IPS-18c (cell line): Measurements from ENCODE around the gene PADI4.
"Not testable (repeated sequence)": the region's sequence is repeated elsewhere in the genome, so short reads cannot be mapped to it uniquely, and the experiment has no call there.

Source experiments
- H3K4me3 ChIP-seq: 2 replicates; pipeline ENCODE4 v1.7.0; 2013; ENCODE audit warnings: low read depth, mild to moderate bottlenecking, low read length, moderate library complexity; ENCODE audit not compliant: insufficient read depth
- H3K9me3 ChIP-seq: one replicate; pipeline ENCODE4 v1.6.1; 2013; ENCODE audit warnings: mild to moderate bottlenecking, low read length, moderate library complexity; ENCODE audit not compliant: control insufficient read depth, insufficient read depth

Gene PADI4

GRCh38 chr1:17397910-17398695, 90.1 kb downstream of the PADI4 start:
- H3K9me3 ChIP-seq = no peaks in the 10 kb centered on the region
- no peak overlapping the region for H3K4me3 ChIP-seq

DNA sequence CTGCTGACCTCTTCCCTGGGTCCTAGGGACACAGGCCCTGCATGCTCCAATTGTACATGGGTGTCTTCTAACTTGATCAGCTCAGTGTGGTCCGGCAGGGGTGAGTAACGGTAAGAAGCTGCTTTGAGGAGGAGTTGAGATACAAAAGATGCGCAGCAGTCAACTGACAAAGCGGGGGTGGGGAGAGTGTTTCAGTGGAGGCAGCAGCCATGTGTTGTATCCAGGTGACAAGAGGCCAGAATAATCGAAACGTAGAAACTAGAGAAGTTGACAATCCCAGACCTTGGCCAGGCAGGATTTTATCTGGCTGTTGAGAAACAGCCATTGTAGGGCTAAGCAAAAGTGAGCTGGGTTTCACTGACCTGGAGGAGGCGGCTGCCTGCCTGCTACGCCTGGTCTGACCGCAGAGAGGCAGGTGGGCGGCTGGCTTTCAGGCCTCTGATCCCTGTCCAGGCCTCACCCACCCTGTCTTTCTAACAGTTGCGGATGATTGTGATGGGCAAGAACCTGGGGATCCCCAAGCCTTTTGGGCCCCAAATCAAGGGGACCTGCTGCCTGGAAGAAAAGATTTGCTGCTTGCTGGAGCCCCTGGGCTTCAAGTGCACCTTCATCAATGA, 92.8 kb downstream of the PADI4 start:
- H3K9me3 ChIP-seq = no peaks in the 10 kb centered on the region

GRCh38 chr1:17401841-17402240, 93.8 kb downstream of the PADI4 start:
- Histone ChIP-seq H3K9me3 (no peaks in the 10 kb centered on the region), H3K4me3 (no peak overlapping the region; the same call in 1 of the 2 replicates)

More for the DNA sequence above, 92.8 kb downstream of the PADI4 start:
- no peak overlapping the region for H3K4me3 ChIP-seq

GRCh38 chr1:17403081-17403480, 95.1 kb downstream of the PADI4 start:
- no peak overlapping the region for H3K4me3 ChIP-seq
- no peaks in the 10 kb centered on the region for H3K9me3 ChIP-seq

- H3K9me3 ChIP-seq = no peaks in the 10 kb centered on the region
- H3K4me3 ChIP-seq = no peak overlapping the region
These were observed 96.2 kb downstream of the PADI4 start for GRCh38 chr1:17404034-17404684.

DNA sequence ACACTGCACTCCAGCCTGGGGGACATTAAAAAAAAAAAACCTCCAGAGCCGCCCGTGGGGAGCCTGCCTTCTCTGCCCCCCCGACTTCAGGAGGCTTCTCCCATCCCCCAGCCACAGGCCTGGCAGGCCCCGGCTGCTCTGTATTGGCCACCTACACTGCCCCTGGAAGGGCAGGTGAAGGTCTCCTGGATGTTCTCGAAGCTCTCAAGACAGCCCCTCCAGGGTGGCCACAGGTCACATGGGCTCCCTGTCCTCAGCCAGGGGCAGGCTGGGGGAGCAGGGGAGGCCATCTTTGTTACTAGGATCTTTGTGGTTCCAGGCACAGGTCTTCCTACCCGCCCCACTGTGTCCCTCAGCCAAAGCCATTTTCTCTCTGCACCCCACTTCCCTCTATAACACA, 96.8 kb downstream of the PADI4 start:
- H3K9me3 ChIP-seq = no peaks in the 10 kb centered on the region
- no peak overlapping the region for H3K4me3 ChIP-seq

- H3K4me3 ChIP-seq = no peak overlapping the region
- no peaks in the 10 kb centered on the region for H3K9me3 ChIP-seq
These were observed 98.1 kb downstream of the PADI4 start for GRCh38 chr1:17405898-17406759.

DNA sequence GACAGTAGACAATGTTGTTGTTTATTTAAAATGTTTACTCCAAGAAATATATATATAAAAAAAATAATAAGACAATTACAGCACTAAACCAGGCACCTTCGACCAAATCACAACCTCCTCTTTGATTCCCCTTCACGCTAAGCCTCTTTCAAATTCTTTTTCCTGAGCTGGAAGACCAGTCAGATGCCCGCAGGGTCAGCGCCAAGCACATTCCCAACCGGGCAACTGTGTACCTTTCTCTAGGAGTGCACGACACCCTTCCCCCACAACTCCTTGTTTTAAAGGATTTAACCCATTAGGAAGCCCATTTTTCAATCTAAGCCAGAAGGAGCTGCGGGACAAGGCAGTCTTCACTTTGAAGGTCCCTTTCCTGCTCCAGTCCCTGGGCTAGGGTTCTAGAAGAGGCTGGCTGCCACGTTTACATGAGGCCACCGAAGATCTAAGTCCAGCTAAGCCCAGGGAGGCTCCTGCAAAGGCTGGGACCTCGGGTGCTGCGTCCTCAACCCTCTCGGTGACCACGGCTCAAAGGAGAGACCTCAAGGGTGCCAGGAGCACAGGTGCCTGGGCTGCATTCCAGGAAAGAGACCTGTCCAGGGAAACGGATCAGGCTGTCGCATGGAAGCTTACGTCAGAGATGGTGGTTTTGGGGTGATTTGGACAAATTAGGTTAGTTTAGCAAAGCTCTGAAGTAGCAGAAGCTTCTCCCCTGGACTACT, 98.9 kb downstream of the PADI4 start:
- not testable (repeated sequence) for H3K9me3 ChIP-seq, H3K4me3 ChIP-seq

DNA sequence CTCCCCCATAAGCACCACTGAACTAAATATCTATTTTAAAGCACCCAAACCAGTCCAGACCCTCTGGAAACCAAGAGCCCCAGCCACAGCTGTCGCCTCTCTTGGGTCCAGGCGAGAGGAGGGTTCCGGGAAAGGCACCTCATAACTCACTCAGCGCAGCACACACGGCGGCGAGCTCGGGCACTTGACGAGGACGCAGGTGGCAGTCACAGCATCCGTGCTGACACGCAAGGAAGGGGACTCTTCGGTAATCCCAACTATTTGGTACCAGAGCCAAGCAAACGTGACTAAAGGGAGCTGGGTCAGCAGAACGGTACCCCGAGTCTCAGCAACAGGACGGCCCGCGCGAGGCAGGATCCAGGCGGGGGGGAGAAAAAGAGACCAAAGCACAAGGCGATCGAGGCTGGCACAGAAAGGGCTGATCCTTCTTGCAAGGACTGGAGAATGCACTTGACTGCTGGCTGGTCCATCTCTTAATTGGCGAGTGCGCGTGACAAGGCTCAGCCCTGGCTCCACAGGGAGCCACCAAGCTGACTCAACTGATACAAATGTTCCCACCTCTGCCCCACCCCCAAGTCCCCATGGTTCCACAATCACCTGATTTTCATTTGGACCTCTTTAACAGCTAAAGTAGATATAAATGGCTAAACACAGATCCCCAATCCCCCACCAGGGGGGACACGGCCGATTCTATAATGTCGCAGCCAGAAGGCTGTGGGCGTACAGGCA, 100.0 kb downstream of the PADI4 start:
- H3K9me3 ChIP-seq, H3K4me3 ChIP-seq: not testable (repeated sequence)

- Histone ChIP-seq H3K4me3 (no peak overlapping the region), H3K9me3 (peaks cover 2% of the 10 kb centered on the region)
These were observed 101.4 kb downstream of the PADI4 start for GRCh38 chr1:17409391-17409811.

GRCh38 chr1:17412093-17412870, 104.3 kb downstream of the PADI4 start:
- peaks cover 2% of the 10 kb centered on the region for H3K9me3 ChIP-seq

More at GRCh38 chr1:17412093-17412870, 104.3 kb downstream of the PADI4 start:
- no peak overlapping the region for H3K4me3 ChIP-seq
